H9 (cell line): ENCODE data around the gene FAM78A. TPM values are rescaled to one million over a fixed set of nuclear protein-coding genes. Genes with fewer than 3 reads are reported as not detected.

Experiments
- DNase-seq: peaks from one replicate; pipeline ENCODE4 v3.0.0-alpha.2; 2017
- H2AFZ ChIP-seq: one replicate; pipeline ENCODE4 v1.6.1; 2013; ENCODE audit warnings: mild to moderate bottlenecking, low read length, control low read depth, moderate library complexity
- H2AK5ac ChIP-seq: 2 replicates; pipeline ENCODE4 v1.6.1; 2013; ENCODE audit warnings: low read length, control low read depth, mixed read lengths; ENCODE audit not compliant: insufficient read length
- H2BK120ac ChIP-seq: one replicate; pipeline ENCODE4 v1.6.1; 2013; ENCODE audit warnings: low read depth, mild to moderate bottlenecking, low read length, control low read depth, inconsistent platforms; ENCODE audit not compliant: poor library complexity, severe bottlenecking
- H2BK12ac ChIP-seq: 2 replicates; pipeline ENCODE4 v1.6.1; 2013; ENCODE audit warnings: low read length, control low read depth, mixed read lengths, low read depth; ENCODE audit not compliant: insufficient read length
- H2BK15ac ChIP-seq: 2 replicates; pipeline ENCODE4 v1.6.1; 2013; ENCODE audit warnings: low read depth, low read length, control low read depth
- H2BK20ac ChIP-seq: one replicate; pipeline ENCODE4 v1.6.1; 2013; ENCODE audit warnings: low read depth, mild to moderate bottlenecking, low read length, control low read depth, inconsistent platforms; ENCODE audit not compliant: poor library complexity, severe bottlenecking
- H2BK5ac ChIP-seq: 2 replicates; pipeline ENCODE4 v1.6.1; 2013; ENCODE audit warnings: low read length, control low read depth, mixed read lengths; ENCODE audit not compliant: insufficient read length
- H3K14ac ChIP-seq: 2 replicates; pipeline ENCODE4 v1.6.1; 2013; ENCODE audit warnings: low read length, control low read depth; ENCODE audit not compliant: insufficient read depth
- H3K18ac ChIP-seq: 2 replicates; pipeline ENCODE4 v1.6.1; 2013; ENCODE audit warnings: low read depth, mild to moderate bottlenecking, mixed read lengths, low read length, control low read depth; ENCODE audit not compliant: insufficient read length
- H3K23ac ChIP-seq: 2 replicates; pipeline ENCODE4 v1.6.1; 2013; ENCODE audit warnings: low read length, control low read depth, mixed read lengths, low read depth; ENCODE audit not compliant: insufficient read length
- H3K23me2 ChIP-seq: 2 replicates; pipeline ENCODE4 v1.6.1; 2013; ENCODE audit warnings: low read depth, mild to moderate bottlenecking, mixed read lengths, low read length, control low read depth; ENCODE audit not compliant: insufficient read length, poor library complexity, severe bottlenecking
- H3K27ac ChIP-seq: 2 replicates; pipeline ENCODE4 v1.5.1; 2013; ENCODE audit warnings: low read length, control low read depth, mixed read lengths, low read depth; ENCODE audit not compliant: insufficient read length
- H3K27me3 ChIP-seq: 2 replicates; pipeline ENCODE4 v1.6.1; 2013; ENCODE audit warnings: low read length, control low read depth, inconsistent platforms; ENCODE audit not compliant: insufficient read depth
- H3K4ac ChIP-seq: 2 replicates; pipeline ENCODE4 v1.6.1; 2013; ENCODE audit warnings: low read depth, mild to moderate bottlenecking, control low read depth, inconsistent platforms, low read length, moderate library complexity
- H3K4me1 ChIP-seq: 2 replicates; pipeline ENCODE4 v1.6.1; 2013; ENCODE audit warnings: low read length, control low read depth, inconsistent platforms; ENCODE audit not compliant: insufficient read depth
- H3K4me2 ChIP-seq: 2 replicates; pipeline ENCODE4 v1.6.1; 2013; ENCODE audit warnings: low read length, control low read depth, mixed read lengths; ENCODE audit not compliant: insufficient read length, insufficient read depth
- H3K56ac ChIP-seq: 2 replicates; pipeline ENCODE4 v1.6.1; 2013; ENCODE audit warnings: low read depth, mild to moderate bottlenecking, mixed read lengths, low read length, control low read depth; ENCODE audit not compliant: insufficient read length
- H3K79me1 ChIP-seq: 2 replicates; pipeline ENCODE4 v1.6.1; 2013; ENCODE audit warnings: low read depth, mild to moderate bottlenecking, moderate library complexity, low read length, control low read depth, inconsistent platforms; ENCODE audit not compliant: insufficient read depth, poor library complexity, severe bottlenecking
- H3K79me2 ChIP-seq: 2 replicates; pipeline ENCODE4 v1.6.1; 2013; ENCODE audit warnings: low read length, control low read depth, inconsistent platforms; ENCODE audit not compliant: insufficient read depth
- H3K9ac ChIP-seq: 2 replicates; pipeline ENCODE4 v1.6.1; 2013; ENCODE audit warnings: low read length, control low read depth, mixed read lengths; ENCODE audit not compliant: insufficient read length; ENCODE audit errors: extremely low read depth
- H3K9me3 ChIP-seq: one replicate; pipeline ENCODE4 v1.6.1; 2013; ENCODE audit warnings: low read depth, low read length, inconsistent platforms; ENCODE audit not compliant: control insufficient read depth
- H3T11ph ChIP-seq: one replicate; pipeline ENCODE4 v1.6.1; 2013; ENCODE audit warnings: mild to moderate bottlenecking, low read length, control low read depth, inconsistent platforms
- H4K20me1 ChIP-seq: one replicate; pipeline ENCODE4 v1.6.1; 2013; ENCODE audit not compliant: control insufficient read depth, insufficient read length, insufficient read depth
- H4K5ac ChIP-seq: 2 replicates; pipeline ENCODE4 v1.6.1; 2013; ENCODE audit warnings: low read depth, mild to moderate bottlenecking, mixed read lengths, low read length, control low read depth; ENCODE audit not compliant: insufficient read length
- H4K8ac ChIP-seq: replicated peaks from 2 replicates; pipeline ENCODE4 v1.6.1; 2013; ENCODE audit warnings: low read length, control low read depth, mixed read lengths, low read depth; ENCODE audit not compliant: insufficient read length
- H4K91ac ChIP-seq: 2 replicates; pipeline ENCODE4 v1.6.1; 2013; ENCODE audit warnings: low read depth, mild to moderate bottlenecking, moderate library complexity, mixed read lengths, low read length, control low read depth; ENCODE audit not compliant: insufficient read length
- H3K27ac Mint-ChIP-seq, 3 experiments: 2 replicates in 2 of 3; 3 replicates in 1 of 3; pipeline ENCODE4 v1.8.0; 2020 to 2021; ENCODE audit warnings: mixed read lengths in 3 of 3, mild to moderate bottlenecking in 1 of 3, moderate library complexity in 1 of 3
- H3K27me3 Mint-ChIP-seq: 2 replicates; pipeline ENCODE4 v1.8.0; 2021; ENCODE audit warnings: low read depth, mild to moderate bottlenecking, moderate library complexity, mixed read lengths
- H3K36me3 Mint-ChIP-seq, 3 experiments: 2 replicates in 2 of 3; 3 replicates in 1 of 3; pipeline ENCODE4 v1.8.0; 2020 to 2021; ENCODE audit warnings: low read depth in 3 of 3, mixed read lengths in 3 of 3; ENCODE audit not compliant: insufficient read depth in 1 of 3
- H3K4me1 Mint-ChIP-seq, 2 experiments: 2 replicates each; pipeline ENCODE4 v1.8.0; 2020; ENCODE audit warnings: mixed read lengths in 2 of 2
- H3K4me3 Mint-ChIP-seq, 2 experiments: 2 replicates in 1 of 2; 3 replicates in 1 of 2; pipeline ENCODE4 v1.8.0; 2020 to 2021; ENCODE audit warnings: mild to moderate bottlenecking in 2 of 2, mixed read lengths in 2 of 2, moderate library complexity in 1 of 2
- H3K9me3 Mint-ChIP-seq, 2 experiments: 2 replicates in 1 of 2; 3 replicates in 1 of 2; pipeline ENCODE4 v1.8.0; 2020; ENCODE audit warnings: mild to moderate bottlenecking in 2 of 2, mixed read lengths in 2 of 2, moderate library complexity in 1 of 2
- WGBS: extraction: QIAGEN DNeasy Blood & Tissue Kit; methylation state at CpG from one replicate; pipeline ENCODE4 v1.1.7; 2013; ENCODE audit warnings: missing lambda C conversion rate, low lambda C conversion rate, mixed read lengths; ENCODE audit not compliant: insufficient read length; ENCODE audit errors: extremely low coverage; 5-methylcytosine and 5-hydroxymethylcytosine counted together
- total RNA-seq: library from RNA; stranded (reverse); gene quantifications from 2 replicates; pipeline ENCODE4 v1.2.1, GENCODE V29; 2021
- TF ChIP-seq, protein P1 (sequence below): fragments of 200-600 bp; sonication (generic); conservative IDR thresholded peaks from 3 replicates; pipeline ENCODE4 v1.8.0; 2021; ENCODE audit warnings: antibody characterized with exemption, mild to moderate bottlenecking

The FAM78A gene
- total RNA-seq, 1 experiment from 2014 or later = 1.9 TPM

DNA sequence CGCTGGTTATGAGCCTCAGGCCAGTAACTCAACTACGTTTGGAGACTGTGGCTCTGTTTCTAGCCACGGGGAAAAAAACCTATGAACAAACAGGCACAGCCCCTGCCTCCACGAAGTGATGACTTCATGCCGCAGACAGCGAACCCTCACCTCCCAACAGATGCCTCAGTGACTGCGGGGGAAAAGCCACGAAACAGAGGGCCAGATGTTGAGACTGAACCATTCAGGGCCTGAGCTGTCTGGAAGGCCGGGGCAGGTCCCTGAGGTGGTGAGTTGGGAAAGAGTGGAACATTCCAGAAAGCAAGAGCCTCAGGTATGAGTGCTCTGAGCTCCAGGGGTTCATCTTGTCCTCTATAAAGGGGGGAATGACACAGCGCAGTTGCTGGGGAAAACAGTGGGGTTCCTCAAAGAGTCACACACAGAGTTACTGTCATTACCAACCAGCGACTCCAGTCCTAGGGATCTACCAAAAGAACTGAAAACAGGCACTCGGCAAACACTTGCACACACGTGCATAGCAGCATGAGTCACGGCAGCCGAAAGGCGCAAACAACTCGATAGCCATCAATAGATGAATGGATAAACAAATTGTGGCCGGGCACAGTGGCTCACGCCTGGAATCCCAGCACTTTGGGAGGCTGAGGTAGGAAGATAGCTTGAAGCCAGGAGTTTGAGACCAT lies 28.5 kb upstream of the FAM78A start:
- Mint-ChIP-seq H3K36me3 (peaks cover 0 to 4% (median 0%) of the 10 kb centered on the region in 3 experiments; a peak in 2 of 7 replicates), H3K4me3 (no peak overlapping the region)
- H2BK120ac ChIP-seq = no peak overlapping the region

More for the DNA sequence above, 28.5 kb upstream of the FAM78A start:
- Histone ChIP-seq H4K91ac (no peak overlapping the region), H2BK15ac (no peak overlapping the region), H3K4me2 (no peak overlapping the region), H3K9me3 (no peaks in the 10 kb centered on the region), H3K4me1 (no peaks in the 10 kb centered on the region), H3K79me1 (no peaks in the 10 kb centered on the region), H3K23ac (no peak overlapping the region), H4K20me1 (no peaks in the 10 kb centered on the region), H3K56ac (no peak overlapping the region), H2AK5ac (no peak overlapping the region), H4K5ac (no peak overlapping the region), H3K27me3 (no peaks in the 10 kb centered on the region), H2BK20ac (no peak overlapping the region), H2BK5ac (no peak overlapping the region), H3K14ac (no peak overlapping the region), H3K18ac (no peak overlapping the region), H2AFZ (no peak overlapping the region), H3K4ac (no peak overlapping the region), H3K23me2 (no peaks in the 10 kb centered on the region), H3K27ac (no peak overlapping the region), H2BK12ac (no peak overlapping the region), H4K8ac (no peak overlapping the region), H3K79me2 (no peaks in the 10 kb centered on the region), H3T11ph (no peak overlapping the region), H3K9ac (no peak overlapping the region)
- Mint-ChIP-seq H3K27ac (peak overlapping the region in 2 of 3 experiments; percentile 35 to 86; a peak in 4 of 7 replicates), H3K9me3 (no peaks in the 10 kb centered on the region; a peak in 1 of 5 replicates), H3K27me3 (no peaks in the 10 kb centered on the region), H3K4me1 (peaks cover 10 to 22% of the 10 kb centered on the region in 2 experiments; a peak in 3 of 4 replicates)
- TF ChIP-seq, protein P1, sequence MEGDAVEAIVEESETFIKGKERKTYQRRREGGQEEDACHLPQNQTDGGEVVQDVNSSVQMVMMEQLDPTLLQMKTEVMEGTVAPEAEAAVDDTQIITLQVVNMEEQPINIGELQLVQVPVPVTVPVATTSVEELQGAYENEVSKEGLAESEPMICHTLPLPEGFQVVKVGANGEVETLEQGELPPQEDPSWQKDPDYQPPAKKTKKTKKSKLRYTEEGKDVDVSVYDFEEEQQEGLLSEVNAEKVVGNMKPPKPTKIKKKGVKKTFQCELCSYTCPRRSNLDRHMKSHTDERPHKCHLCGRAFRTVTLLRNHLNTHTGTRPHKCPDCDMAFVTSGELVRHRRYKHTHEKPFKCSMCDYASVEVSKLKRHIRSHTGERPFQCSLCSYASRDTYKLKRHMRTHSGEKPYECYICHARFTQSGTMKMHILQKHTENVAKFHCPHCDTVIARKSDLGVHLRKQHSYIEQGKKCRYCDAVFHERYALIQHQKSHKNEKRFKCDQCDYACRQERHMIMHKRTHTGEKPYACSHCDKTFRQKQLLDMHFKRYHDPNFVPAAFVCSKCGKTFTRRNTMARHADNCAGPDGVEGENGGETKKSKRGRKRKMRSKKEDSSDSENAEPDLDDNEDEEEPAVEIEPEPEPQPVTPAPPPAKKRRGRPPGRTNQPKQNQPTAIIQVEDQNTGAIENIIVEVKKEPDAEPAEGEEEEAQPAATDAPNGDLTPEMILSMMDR = no peak
- no peak for DNase-seq
- no CpG with 5 or more reads among the region's 19 CpGs for WGBS
